Posterior vena cava (tissue), 2 donors: ENCODE results near the gene MAX. TPM values are rescaled to one million over a fixed set of nuclear protein-coding genes. Genes with fewer than 3 reads are reported as not detected.

Experiments used
- DNase-seq: peaks from one replicate; pipeline ENCODE4 v3.0.0-alpha.2; 2020; ENCODE audit warnings: low spot score
- intact Hi-C, 2 donors: fragments of 100-400 bp; cut with DNase I; formaldehyde crosslinking; loops; one replicate each; pipeline versions ENCODE4 v1.14.1 to v1.14.2; 2022 to 2023
- total RNA-seq, 2 donors: library from RNA; stranded (reverse); fragmentation: NEBNext Ultra II Directional; extraction: Animal tissue kit (Norgen Biotek cat#: 25700); gene quantifications; one replicate each; pipeline ENCODE4 v1.2.1, GENCODE V29; 2021
- donor health status: DM: yes; HTN: yes; CAD: no.
- donor health status: DM: yes; HTN: yes; CAD: no.

Gene MAX
- total RNA-seq, 2 donors from 2014 or later, result 88.7 to 105 TPM

- DNase-seq, result no peak
- intact Hi-C loops, result no loop called here
Observed at GRCh38 chr14:65077318-65077717, 25.0 kb downstream of the MAX start.

- no peak for DNase-seq
- intact Hi-C loops, result no loop called here
Observed at GRCh38 chr14:65075628-65076325, 26.5 kb downstream of the MAX start.

- intact Hi-C loops, result no loop called here
- DNase-seq, result no peak
Observed at GRCh38 chr14:65074449-65075150, 27.7 kb downstream of the MAX start.

GRCh38 chr14:65073605-65074201 is 28.6 kb downstream of the MAX start:
- intact Hi-C loops, result no loop called here
- no peak for DNase-seq

- no peak for DNase-seq
- intact Hi-C loops, result no loop called here
Observed at GRCh38 chr14:65072937-65073336, 29.4 kb downstream of the MAX start.

- intact Hi-C loops, result no loop called here
- DNase-seq, result no peak
Observed at GRCh38 chr14:65072256-65072655, 30.1 kb downstream of the MAX start.

GRCh38 chr14:65071544-65071943 is 30.8 kb downstream of the MAX start:
- DNase-seq, result no peak
- intact Hi-C loops, result no loop called here

- no peak for DNase-seq
- intact Hi-C loops, result no loop called here
Observed at GRCh38 chr14:65070471-65070976, 31.8 kb downstream of the MAX start.

- intact Hi-C loops, result no loop called here
- no peak for DNase-seq
Observed at GRCh38 chr14:65069874-65070413, 32.4 kb downstream of the MAX start.

- intact Hi-C loops, result no loop called here
- no peak for DNase-seq
Observed at GRCh38 chr14:65065719-65066118, 36.6 kb downstream of the MAX start.

- no peak for DNase-seq
- intact Hi-C loops, result no loop called here
Observed at GRCh38 chr14:65062096-65063075, 39.9 kb downstream of the MAX start.

GRCh38 chr14:65057695-65058094 is 44.6 kb downstream of the MAX start:
- intact Hi-C loops, result no loop called here
- no peak for DNase-seq

GRCh38 chr14:65054471-65055085 is 47.7 kb downstream of the MAX start:
- DNase-seq, result no peak
- intact Hi-C loops, result no loop called here

- intact Hi-C loops, result no loop called here
Observed at GRCh38 chr14:65053466-65053865, 48.9 kb downstream of the MAX start.

GRCh38 chr14:65052832-65053231 is 49.5 kb downstream of the MAX start:
- DNase-seq, result no peak
- intact Hi-C loops, result no loop called here

More at GRCh38 chr14:65053466-65053865, 48.9 kb downstream of the MAX start:
- no peak for DNase-seq

- DNase-seq, result no peak
- intact Hi-C loops, result no loop called here
Observed at GRCh38 chr14:65045709-65046108, 56.6 kb downstream of the MAX start.

- DNase-seq, result no peak
- intact Hi-C loops, result no loop called here
Observed at GRCh38 chr14:65045006-65045405, 57.3 kb downstream of the MAX start.

GRCh38 chr14:65044596-65044959 is 57.7 kb downstream of the MAX start:
- intact Hi-C loops, result no loop called here

More at GRCh38 chr14:65044596-65044959, 57.7 kb downstream of the MAX start:
- DNase-seq, result no peak
